AG04450 (cell line): ENCODE results near the gene CDH5. TPM values are rescaled to one million over a fixed set of nuclear protein-coding genes. Genes with fewer than 3 reads are reported as not detected.
A peak's percentile ranks its signal among the peaks of the same experiment; 100 is the strongest.

Experiments
- CTCF ChIA-PET: fragments of 300-600, 350-600 bp; formaldehyde crosslinking; extraction: SDS; loops from one replicate; lab custom pipeline; 2022; ENCODE audit warnings: antibody characterized with exemption, inconsistent platforms; lab: Charles Lee
- POLR2A ChIA-PET: fragments of 350-600 bp; formaldehyde crosslinking; extraction: SDS; loops from one replicate; lab custom pipeline; 2021; ENCODE audit warnings: antibody characterized with exemption, inconsistent platforms; lab: Yijun Ruan, JAX
- DNase-seq: peaks from one replicate; pipeline ENCODE4 v3.0.0-alpha.2; 2011; ENCODE audit warnings: low read depth, low spot score
- H3K27ac ChIP-seq: one replicate; pipeline ENCODE4 v1.5.1; 2012; ENCODE audit warnings: low read depth, low read length, control low read depth
- H3K27me3 ChIP-seq: one replicate; pipeline ENCODE4 v1.6.0; 2012; ENCODE audit warnings: low read length; ENCODE audit not compliant: control insufficient read depth, insufficient read depth
- H3K4me3 ChIP-seq: 2 replicates; pipeline ENCODE4 v1.5.1; 2011; ENCODE audit warnings: mild to moderate bottlenecking, low read depth, low read length, control low read depth
- H3K9me3 ChIP-seq: 2 replicates; pipeline ENCODE4 v1.5.1; 2012; ENCODE audit warnings: low read length; ENCODE audit not compliant: control insufficient read depth, insufficient read depth
- CTCF ChIP-seq: IDR thresholded peaks from 2 replicates; pipeline ENCODE4 v1.5.1; 2011; ENCODE audit warnings: low read depth, low read length, control low read depth, inconsistent platforms
- polyA plus RNA-seq: library from polyadenylated mRNA; depleted of rRNA; stranded (reverse); fragments of >200 nt; gene quantifications from 2 replicates; pipeline ENCODE4 v1.2.3, GENCODE V29; 2011

The CDH5 gene
- polyA plus RNA-seq, 1 experiment = not detected

DNA sequence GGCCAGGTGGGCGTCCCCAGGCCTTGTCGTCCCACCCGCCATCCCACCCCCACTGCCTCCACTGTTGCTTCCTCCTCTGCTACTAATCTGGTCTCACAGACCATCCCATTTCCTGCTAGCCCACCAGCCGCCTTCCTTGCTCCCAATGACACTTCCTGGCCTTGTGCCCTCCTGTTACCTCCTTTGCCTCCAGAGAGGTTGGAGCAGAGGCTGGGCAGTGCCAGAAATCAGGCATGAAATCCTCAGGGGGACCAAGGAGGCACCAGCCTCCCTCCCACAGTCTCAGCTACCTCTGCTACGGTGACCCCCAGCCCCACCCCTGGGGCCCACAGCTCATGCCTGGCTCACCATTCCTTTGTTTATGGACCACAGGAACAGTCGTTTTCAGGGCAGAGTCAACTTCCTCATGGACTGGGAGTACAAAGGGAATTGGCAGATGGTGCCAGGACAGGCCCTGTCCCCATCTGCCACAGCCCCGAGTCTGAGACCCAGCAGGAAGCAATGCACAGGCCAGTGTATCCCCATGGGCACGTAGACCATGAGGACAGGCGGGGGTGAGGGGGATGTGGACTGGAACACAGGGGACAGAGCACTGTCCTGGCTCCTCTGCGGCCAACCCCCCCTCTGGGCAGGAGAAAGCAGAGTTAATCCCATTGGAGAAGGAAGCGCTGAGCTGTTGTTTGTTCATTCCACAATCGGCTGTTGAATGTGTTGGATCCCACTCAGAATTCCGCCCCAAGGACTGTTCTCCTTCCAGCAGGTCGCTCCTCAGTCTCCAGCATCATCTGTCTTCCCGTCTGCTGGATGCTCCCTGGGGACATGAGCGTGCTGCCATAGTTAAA lies 2.2 kb upstream of the CDH5 start:
- ChIA-PET CTCF (interaction anchor here (0.7 to 7.0 kb wide), 4 partner anchors 7 to 42 kb away, joined by 3 to 49 read pairs (median 4); no protein-coding TSS in a partner anchor), POLR2A (interaction anchor here (0.6 kb wide), 1 partner anchor 182 kb away, joined by 4 read pairs; no protein-coding TSS in a partner anchor)
- Histone ChIP-seq H3K27me3 (peaks cover 48% of the 10 kb centered on the region), H3K9me3 (no peaks in the 10 kb centered on the region; the same call in 1 of the 2 replicates), H3K27ac (no peak overlapping the region), H3K4me3 (no peak overlapping the region)
- DNase-seq = no peak
- TF ChIP-seq CTCF = no peak

GRCh38 chr16:66364959-66365306 lies 1.6 kb upstream of the CDH5 start:
- POLR2A ChIA-PET = interaction anchor here (0.6 kb wide), 1 partner anchor 182 kb away, joined by 4 read pairs; no protein-coding TSS in a partner anchor
- no peak for TF ChIP-seq CTCF
- Histone ChIP-seq H3K27me3 (peaks cover 48% of the 10 kb centered on the region), H3K4me3 (no peak overlapping the region), H3K9me3 (no peaks in the 10 kb centered on the region; the same call in 1 of the 2 replicates), H3K27ac (no peak overlapping the region)
- DNase-seq = no peak
- CTCF ChIA-PET = interaction anchor here (0.8 to 7.0 kb wide), 3 partner anchors 8 to 21 kb away, joined by 4 to 49 read pairs (median 5); no protein-coding TSS in a partner anchor

- POLR2A ChIA-PET = no interaction called here
- no peak overlapping the region for H3K4me3 ChIP-seq
- TF ChIP-seq CTCF = no peak
- H3K9me3 ChIP-seq = no peaks in the 10 kb centered on the region; the same call in 1 of the 2 replicates
- peaks cover 44% of the 10 kb centered on the region for H3K27me3 ChIP-seq
- H3K27ac ChIP-seq = no peak overlapping the region
- DNase-seq = no peak
- CTCF ChIA-PET = interaction anchor here (0.8 to 7.0 kb wide), 2 partner anchors 8 to 89 kb away, joined by 4 to 49 read pairs; no protein-coding TSS in a partner anchor
Measured at GRCh38 chr16:66365651-66366050, 840 bp upstream of the CDH5 start.

GRCh38 chr16:66367968-66368891 lies 1.7 kb downstream of the CDH5 start:
- ChIA-PET POLR2A (no interaction called here), CTCF (interaction anchor here (0.5 to 7.0 kb wide), 3 partner anchors 11 to 1849 kb away, joined by 3 to 49 read pairs (median 5); no protein-coding TSS in a partner anchor)
- Histone ChIP-seq H3K9me3 (no peaks in the 10 kb centered on the region; the same call in 1 of the 2 replicates), H3K27me3 (peaks cover 35% of the 10 kb centered on the region), H3K4me3 (no peak overlapping the region), H3K27ac (peak overlapping the region; percentile 21)
- no peak for DNase-seq
- TF ChIP-seq CTCF = no peak
